ENCODE results near the gene SPATA12.

SPATA12 gene

DNA sequence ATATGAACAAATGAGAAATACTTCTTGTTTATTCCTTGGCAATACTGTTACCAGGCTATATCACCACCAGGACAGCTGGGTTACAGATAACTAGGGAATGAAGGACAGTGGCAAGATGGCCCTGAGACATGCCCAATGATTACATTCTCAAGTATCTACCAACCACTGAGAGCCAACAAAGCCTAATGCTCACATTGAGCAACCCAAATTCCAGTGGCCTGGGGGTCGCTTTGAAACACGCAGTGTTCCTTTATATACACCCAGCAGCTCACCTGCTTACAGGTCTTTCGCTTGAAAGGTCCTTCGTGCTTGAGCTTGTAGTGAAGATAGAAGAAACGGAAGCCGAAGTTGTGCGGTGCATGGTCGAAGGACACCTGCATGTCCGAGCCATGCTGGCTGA, 45.1 kb downstream of the SPATA12 start:
- Histone ChIP-seq H3K9me3 (no peaks in the 10 kb centered on the region), H3K36me3 (no peaks in the 10 kb centered on the region), H3K27ac (no peak overlapping the region), H3K4me1 (no peaks in the 10 kb centered on the region), H3K9ac (no peak overlapping the region), H3K4me2 (no peak overlapping the region), H3K4me3 (no peak overlapping the region), H4K20me1 (no peaks in the 10 kb centered on the region), H3K27me3 (no peaks in the 10 kb centered on the region)
- TF ChIP-seq Cebpa-rat (IDR thresholded peaks at IDR 0.05), result no peak

DNA sequence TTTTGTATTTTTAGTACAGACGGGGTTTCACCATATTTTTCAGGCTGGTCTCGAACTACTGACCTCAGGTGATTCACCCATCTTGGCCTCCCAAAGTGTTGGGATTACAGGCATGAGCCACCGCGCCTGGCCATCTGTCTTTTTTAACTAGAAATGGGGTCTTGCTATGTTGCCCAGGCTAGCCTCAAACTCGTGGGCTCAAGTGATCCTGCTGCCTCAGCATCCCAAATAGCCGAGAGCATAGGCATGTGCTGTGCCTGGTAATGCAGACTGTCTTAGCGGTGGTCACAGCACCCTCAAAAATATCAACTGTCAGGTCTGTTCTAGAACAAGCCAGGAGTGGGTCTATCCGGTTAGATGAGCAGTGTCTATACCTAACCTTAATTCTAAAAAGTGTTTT, 48.2 kb downstream of the SPATA12 start:
- no peak overlapping the region for H3K27ac ChIP-seq
- H3K4me3 ChIP-seq, result no peak overlapping the region
- H4K20me1 ChIP-seq, result no peaks in the 10 kb centered on the region
- H3K4me1 ChIP-seq, result no peaks in the 10 kb centered on the region
- no peaks in the 10 kb centered on the region for H3K27me3 ChIP-seq
- no peak overlapping the region for H3K9ac ChIP-seq
- TF ChIP-seq Cebpa-rat (IDR thresholded peaks at IDR 0.05), result no peak
- no peaks in the 10 kb centered on the region for H3K9me3 ChIP-seq
- no peaks in the 10 kb centered on the region for H3K36me3 ChIP-seq
- H3K4me2 ChIP-seq, result no peak overlapping the region

DNA sequence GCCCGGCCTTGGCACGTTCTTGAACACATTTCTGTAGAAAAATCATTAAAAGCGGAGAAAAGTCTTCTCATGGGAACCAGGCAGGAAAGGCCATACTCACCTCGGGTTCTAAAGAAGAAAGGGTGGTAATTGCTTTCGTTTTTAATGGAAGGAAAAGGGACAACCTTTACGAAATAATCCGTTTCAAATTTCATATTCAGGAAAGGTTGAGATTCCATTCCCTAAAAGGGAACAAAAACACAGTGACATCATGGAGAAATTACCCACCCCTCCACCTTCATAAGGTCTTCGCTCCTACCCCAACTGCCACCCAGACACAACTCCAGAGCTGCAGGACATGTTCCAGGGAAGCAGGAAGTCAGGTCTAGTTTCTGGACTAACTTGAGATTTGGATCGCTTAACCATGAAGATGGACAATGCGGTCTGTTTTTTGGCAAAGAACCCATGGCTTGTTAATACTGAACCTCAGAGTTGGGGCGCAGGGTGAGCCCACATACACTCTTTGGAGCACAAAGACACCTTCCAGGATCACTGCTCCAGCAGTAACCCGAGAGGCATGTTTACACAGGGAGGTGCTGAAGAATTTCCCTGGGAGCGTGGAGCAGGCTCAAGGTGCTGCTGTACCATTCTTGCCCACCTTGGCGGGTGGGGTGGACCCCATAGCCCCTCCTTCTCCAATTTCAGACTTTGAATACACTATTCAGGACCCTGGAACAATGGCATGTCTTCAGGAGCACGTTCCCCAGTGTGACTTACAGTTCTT, 49.2 kb downstream of the SPATA12 start:
- H3K27ac ChIP-seq, result no peak overlapping the region
- H3K9me3 ChIP-seq, result no peaks in the 10 kb centered on the region
- TF ChIP-seq Cebpa-rat (IDR thresholded peaks at IDR 0.05), result no peak
- no peak overlapping the region for H3K4me2 ChIP-seq
- no peaks in the 10 kb centered on the region for H3K4me1 ChIP-seq
- H4K20me1 ChIP-seq, result no peaks in the 10 kb centered on the region
- H3K9ac ChIP-seq, result no peak overlapping the region
- no peak overlapping the region for H3K4me3 ChIP-seq
- H3K36me3 ChIP-seq, result no peaks in the 10 kb centered on the region
- H3K27me3 ChIP-seq, result no peaks in the 10 kb centered on the region

DNA sequence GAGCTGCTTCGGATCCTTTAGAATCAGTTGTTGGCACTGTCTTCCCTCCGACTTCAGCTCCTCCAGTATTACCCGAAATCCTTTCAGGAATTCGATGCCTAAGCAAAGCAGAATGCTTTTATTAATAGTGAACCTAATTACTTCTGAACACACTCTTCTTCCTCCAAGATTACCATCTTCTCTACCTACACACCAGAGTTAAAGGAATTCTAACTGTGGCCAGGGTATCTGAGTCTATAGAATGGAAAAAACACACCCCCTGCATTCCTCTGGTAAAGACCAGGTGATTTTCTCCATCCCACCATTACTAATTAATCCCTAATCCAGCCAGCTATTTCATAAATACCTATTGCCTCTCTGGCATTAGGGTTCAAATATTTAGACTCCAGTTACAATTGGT, 49.8 kb downstream of the SPATA12 start:
- Histone ChIP-seq H3K36me3 (no peaks in the 10 kb centered on the region), H3K9me3 (no peaks in the 10 kb centered on the region), H3K27me3 (no peaks in the 10 kb centered on the region), H3K27ac (no peak overlapping the region), H3K4me2 (no peak overlapping the region), H3K9ac (no peak overlapping the region), H3K4me3 (no peak overlapping the region), H4K20me1 (no peaks in the 10 kb centered on the region), H3K4me1 (no peaks in the 10 kb centered on the region)
- no peak for TF ChIP-seq Cebpa-rat (IDR thresholded peaks at IDR 0.05)

DNA sequence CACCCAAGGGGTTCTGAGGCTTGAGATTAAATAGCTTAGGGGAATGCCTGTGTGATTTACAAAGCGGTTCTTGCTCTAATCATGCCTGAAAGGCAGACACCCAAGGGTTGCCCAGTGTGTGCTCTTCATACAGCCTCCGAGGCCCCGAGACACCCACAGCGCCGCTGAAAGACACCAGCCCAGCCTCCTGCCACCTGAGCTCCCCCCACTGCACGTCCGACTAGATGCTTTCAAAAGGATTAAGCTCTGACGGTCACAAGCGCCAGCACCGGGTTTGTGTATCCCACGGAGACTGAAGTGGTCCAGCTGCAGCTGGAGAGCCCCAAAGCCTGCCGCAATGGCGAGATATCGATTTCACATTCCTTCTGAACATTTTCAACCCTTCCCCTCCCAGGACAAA, 50.3 kb downstream of the SPATA12 start:
- no peak overlapping the region for H3K4me3 ChIP-seq
- H3K27ac ChIP-seq, result no peak overlapping the region
- H3K9ac ChIP-seq, result no peak overlapping the region
- H3K4me2 ChIP-seq, result no peak overlapping the region
- no peaks in the 10 kb centered on the region for H3K4me1 ChIP-seq
- TF ChIP-seq Cebpa-rat (IDR thresholded peaks at IDR 0.05), result no peak
- no peaks in the 10 kb centered on the region for H3K36me3 ChIP-seq
- H3K27me3 ChIP-seq, result no peaks in the 10 kb centered on the region
- no peaks in the 10 kb centered on the region for H4K20me1 ChIP-seq
- no peaks in the 10 kb centered on the region for H3K9me3 ChIP-seq

DNA sequence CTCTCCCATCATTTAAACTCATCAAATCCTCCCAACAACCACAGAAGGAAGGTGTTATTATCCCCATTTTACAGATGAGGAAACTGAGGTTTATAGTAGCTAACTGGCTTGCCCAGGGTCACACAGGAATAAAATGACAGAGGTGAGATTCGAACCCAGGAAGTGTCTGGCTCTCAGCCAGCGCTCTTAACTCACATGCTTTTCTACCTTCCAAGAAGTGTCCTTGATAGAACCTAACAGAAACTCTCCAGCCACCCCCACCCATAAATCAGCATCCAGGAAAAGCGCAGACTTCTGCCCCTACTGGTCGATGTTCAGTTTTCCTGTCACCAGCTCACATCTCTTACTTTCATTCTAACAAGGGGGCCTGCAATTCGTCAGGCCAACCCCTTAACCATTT, 51.7 kb downstream of the SPATA12 start:
- H4K20me1 ChIP-seq, result no peaks in the 10 kb centered on the region
- no peak overlapping the region for H3K4me2 ChIP-seq
- no peaks in the 10 kb centered on the region for H3K36me3 ChIP-seq
- no peaks in the 10 kb centered on the region for H3K4me1 ChIP-seq
- TF ChIP-seq Cebpa-rat (IDR thresholded peaks at IDR 0.05), result no peak
- no peaks in the 10 kb centered on the region for H3K9me3 ChIP-seq
- H3K27me3 ChIP-seq, result no peaks in the 10 kb centered on the region
- no peak overlapping the region for H3K27ac ChIP-seq
- H3K4me3 ChIP-seq, result no peak overlapping the region
- no peak overlapping the region for H3K9ac ChIP-seq

DNA sequence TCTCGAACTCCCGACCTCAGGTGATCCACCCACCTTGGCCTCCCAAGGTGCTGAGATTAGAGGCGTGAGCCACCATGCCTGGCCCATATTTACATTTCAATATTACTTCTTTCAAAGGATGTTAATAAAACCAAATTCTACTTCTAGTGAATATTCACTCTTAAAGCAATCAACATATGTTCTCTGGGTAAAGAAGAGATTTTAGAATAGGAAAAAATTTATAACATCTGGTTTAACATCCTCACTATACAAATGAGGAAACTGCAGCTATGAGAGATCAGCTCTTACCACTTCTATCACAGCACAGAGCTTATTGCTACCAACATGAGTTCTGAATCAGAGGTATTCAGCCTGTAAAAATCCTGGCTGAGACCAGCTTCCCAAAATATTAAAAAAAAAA, 56.0 kb downstream of the SPATA12 start:
- H3K9me3 ChIP-seq, result no peaks in the 10 kb centered on the region
- no peak overlapping the region for H3K4me2 ChIP-seq
- no peak for TF ChIP-seq Cebpa-rat (IDR thresholded peaks at IDR 0.05)

DNA sequence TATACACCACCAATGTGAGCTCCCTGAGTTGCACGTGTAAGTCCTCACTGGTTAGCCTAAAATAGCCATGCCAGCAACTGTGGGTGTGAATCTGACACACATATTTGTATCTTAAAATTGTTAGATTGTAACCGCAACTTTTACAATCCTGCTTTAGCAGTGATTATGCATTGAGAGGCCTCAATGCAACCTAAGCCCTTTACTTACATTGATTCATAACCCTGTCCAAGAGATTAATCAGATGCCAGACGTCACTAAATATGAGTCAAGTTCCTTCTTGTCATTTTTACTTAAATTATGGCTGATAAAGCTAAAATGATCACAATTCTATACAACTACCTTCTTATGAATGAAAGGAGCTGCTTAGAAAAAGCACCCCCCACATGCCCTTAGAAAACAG, 57.8 kb downstream of the SPATA12 start:
- TF ChIP-seq Cebpa-rat (IDR thresholded peaks at IDR 0.05), result no peak
- no peaks in the 10 kb centered on the region for H3K36me3 ChIP-seq
- no peaks in the 10 kb centered on the region for H4K20me1 ChIP-seq
- H3K4me1 ChIP-seq, result no peaks in the 10 kb centered on the region
- no peak overlapping the region for H3K27ac ChIP-seq
- H3K27me3 ChIP-seq, result no peaks in the 10 kb centered on the region
- H3K4me2 ChIP-seq, result no peak overlapping the region
- no peaks in the 10 kb centered on the region for H3K9me3 ChIP-seq
- H3K9ac ChIP-seq, result no peak overlapping the region
- H3K4me3 ChIP-seq, result no peak overlapping the region

More for the DNA sequence above, 56.0 kb downstream of the SPATA12 start:
- no peak overlapping the region for H3K9ac ChIP-seq
- no peaks in the 10 kb centered on the region for H3K4me1 ChIP-seq
- no peaks in the 10 kb centered on the region for H4K20me1 ChIP-seq
- no peaks in the 10 kb centered on the region for H3K27me3 ChIP-seq
- no peak overlapping the region for H3K27ac ChIP-seq
- no peaks in the 10 kb centered on the region for H3K36me3 ChIP-seq
- no peak overlapping the region for H3K4me3 ChIP-seq

DNA sequence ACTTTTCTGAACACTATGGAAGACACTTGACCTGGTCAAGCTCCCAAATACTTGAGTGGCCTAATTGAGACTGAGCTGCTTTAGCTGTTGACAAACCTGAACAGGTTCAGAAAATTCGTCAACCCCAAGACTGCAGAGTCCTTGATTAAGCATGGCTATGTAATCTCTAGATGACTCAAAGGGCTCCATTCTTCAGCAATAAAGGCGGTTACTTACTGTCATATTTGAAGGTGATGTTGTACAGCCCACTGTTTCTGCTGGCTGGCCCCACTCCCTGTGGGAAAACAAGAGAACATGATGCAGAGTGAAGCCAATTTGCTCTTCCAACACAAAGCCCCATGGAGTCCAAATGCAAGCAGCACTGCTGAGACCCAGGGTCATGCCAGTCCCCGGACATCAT, 59.6 kb downstream of the SPATA12 start:
- Histone ChIP-seq H3K9me3 (no peaks in the 10 kb centered on the region), H3K27ac (no peak overlapping the region)

DNA sequence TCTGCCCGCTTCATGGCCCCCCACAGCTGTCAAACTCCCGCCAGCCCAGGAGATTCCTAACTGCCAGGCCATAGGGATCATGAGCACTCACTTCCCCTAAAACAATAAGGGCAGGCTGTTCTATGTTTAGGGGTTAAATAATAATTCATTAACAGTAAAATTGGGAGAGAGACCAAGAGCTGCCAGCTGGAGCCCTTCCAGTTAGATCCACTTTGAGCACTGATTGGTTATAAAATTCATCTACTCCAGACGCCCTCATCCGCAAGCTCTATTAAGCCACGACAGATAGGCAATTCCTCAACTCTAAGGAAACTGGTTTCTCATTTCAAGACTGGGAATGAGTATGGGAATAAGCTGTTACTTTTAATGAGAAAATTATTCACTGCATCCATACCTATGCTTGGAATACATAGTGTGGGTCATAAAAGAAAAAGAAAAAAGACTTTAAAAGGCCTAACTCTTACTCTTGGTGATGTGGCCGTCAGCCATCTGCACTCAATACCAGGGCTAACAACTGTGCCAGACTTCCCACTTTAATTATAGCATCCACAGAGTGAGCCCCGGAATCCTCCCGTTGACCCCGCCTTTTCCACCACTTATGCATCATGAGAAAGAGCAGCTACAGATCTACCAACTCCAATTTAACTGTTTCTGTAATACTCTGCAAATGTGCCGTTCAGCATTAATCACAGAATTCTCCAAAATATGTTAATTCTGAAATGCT, 60.1 kb downstream of the SPATA12 start:
- Histone ChIP-seq H3K9ac (no peak overlapping the region), H3K27ac (no peak overlapping the region), H3K27me3 (no peaks in the 10 kb centered on the region), H3K4me1 (no peaks in the 10 kb centered on the region), H4K20me1 (no peaks in the 10 kb centered on the region), H3K4me2 (no peak overlapping the region), H3K9me3 (no peaks in the 10 kb centered on the region), H3K4me3 (no peak overlapping the region), H3K36me3 (no peaks in the 10 kb centered on the region)
- no peak for TF ChIP-seq Cebpa-rat (IDR thresholded peaks at IDR 0.05)

More for the DNA sequence above, 59.6 kb downstream of the SPATA12 start:
- Histone ChIP-seq H3K27me3 (no peaks in the 10 kb centered on the region), H3K4me1 (no peaks in the 10 kb centered on the region), H3K4me3 (no peak overlapping the region), H3K36me3 (no peaks in the 10 kb centered on the region), H3K4me2 (no peak overlapping the region), H4K20me1 (no peaks in the 10 kb centered on the region), H3K9ac (no peak overlapping the region)
- no peak for TF ChIP-seq Cebpa-rat (IDR thresholded peaks at IDR 0.05)

Data from BLaER1 (cell line).